HG03095 (cell line): ENCODE measurements around the gene DCLK1.

Experiments used
- ATAC-seq: cut with Tn5 transposase; IDR thresholded peaks from one replicate; pipeline ENCODE4 v1.9.1; 2021; ENCODE audit warnings: moderate library complexity; ENCODE audit not compliant: unreplicated experiment

Gene DCLK1

DNA sequence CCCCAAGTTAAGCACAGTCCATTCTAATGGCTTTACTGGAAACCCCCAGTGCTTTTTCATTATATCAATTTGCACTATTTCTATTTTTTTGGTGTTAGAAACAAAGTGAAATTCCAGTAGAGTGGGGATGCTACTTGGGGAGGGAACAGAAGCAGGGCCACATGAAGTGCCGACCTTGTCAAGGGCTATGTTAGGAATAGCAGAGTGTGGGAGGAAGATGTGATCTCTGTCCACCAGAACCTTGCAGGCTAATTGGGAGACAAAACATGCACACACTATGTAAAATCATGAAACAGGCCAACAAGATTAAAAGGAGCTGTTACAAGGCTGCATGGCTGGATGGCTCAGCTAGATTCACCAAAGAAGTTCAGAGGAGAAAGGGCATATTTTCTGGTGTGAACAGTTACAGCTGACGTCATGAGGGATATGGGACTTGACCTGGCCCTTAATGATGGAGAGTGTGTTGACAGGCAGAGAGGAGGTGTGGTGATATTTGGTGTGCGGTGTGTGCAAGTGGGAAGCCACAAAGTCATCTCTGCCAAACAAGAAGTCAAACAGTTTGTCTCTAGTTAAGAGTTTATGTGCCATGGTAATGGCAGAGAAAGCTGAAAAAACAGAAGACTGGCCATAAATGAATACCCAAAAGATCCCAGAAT, 336.3 kb downstream of the DCLK1 start:
- no peak for ATAC-seq

DNA sequence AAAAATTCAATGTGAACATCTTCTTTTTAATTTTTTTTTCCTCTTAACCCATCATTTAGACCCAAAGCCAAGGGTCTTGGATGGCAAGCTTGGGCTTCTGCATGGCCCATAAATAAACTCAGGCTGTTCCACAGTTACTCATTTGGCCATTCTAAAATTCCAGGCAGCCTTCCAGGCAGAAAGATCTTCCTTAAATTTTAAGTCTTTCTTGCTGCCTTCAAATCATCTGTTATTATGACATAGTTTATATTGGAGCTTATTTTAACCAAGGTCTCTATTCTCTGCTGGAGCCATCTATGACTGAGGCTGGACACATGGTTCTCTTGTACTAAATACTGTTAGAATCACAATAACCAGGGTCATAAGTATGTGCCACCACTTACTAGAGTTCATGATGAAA, 337.4 kb downstream of the DCLK1 start:
- no peak for ATAC-seq

DNA sequence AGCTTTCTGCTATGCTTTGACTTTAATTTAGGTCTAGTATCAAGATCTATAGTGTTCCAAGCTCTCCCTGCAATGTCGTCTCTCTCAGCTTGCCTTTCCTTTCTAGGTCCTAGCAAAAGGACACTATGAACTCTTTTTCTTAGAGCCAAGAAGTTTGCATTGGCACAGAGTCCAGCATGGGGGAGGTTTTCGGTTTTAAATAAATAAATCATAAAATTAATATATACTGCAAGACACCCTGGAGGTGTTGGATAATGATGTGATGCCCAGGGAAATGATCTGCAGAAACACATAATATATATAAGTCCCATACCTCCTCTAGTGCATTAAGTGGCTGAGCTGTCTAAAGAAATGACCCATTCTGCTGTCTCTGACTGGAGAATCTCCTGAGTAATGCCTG, 338.3 kb downstream of the DCLK1 start:
- ATAC-seq, result no peak

DNA sequence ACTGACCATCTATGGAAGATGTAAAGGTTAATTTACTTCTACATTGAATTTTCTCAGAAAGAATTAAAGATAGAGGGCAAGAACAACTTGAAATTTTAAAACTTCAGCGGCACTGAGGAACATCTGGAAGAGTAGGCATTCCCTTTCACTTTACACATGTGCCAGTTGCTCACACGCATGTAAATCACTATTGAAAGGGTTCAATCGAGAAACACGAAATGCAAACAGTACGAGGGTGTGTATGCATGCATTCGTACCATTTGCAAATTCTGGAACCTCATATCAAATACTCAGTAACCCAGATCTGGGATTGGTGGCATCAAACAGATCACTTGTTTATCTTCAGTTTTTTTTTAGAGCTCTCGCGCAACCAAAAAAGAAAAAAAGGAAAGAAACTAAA, 339.2 kb downstream of the DCLK1 start:
- no peak for ATAC-seq

DNA sequence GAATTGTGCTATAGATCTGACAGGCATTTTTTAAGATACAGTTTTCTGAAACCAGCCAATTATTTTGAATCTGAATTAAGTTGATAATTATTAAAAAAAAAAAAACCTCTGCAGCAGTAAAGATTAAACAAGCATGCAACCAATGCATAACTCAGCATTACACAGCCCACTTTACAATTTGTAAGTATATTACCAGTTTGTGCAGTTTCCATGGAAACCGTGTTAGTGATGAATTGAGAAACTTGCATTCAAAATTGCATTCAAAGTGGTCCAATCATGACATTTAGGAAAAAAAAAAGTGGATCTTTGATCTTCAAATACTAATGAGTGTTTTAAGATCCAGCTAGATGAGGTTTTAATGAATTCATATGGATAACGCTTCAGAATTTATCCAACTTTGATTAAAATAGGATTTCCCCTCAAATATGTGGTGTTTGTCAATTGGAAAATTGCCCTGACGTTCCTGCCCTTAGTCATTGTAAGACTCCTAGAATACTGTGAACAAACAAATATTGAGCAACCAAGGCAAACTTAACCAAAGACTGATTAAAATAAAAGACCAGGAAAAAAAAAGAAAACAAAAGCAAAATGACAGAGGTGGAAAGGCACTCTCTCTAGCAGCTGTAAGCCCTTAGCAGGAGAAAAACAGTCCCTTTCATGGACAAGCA, 339.9 kb downstream of the DCLK1 start:
- ATAC-seq, result no peak

DNA sequence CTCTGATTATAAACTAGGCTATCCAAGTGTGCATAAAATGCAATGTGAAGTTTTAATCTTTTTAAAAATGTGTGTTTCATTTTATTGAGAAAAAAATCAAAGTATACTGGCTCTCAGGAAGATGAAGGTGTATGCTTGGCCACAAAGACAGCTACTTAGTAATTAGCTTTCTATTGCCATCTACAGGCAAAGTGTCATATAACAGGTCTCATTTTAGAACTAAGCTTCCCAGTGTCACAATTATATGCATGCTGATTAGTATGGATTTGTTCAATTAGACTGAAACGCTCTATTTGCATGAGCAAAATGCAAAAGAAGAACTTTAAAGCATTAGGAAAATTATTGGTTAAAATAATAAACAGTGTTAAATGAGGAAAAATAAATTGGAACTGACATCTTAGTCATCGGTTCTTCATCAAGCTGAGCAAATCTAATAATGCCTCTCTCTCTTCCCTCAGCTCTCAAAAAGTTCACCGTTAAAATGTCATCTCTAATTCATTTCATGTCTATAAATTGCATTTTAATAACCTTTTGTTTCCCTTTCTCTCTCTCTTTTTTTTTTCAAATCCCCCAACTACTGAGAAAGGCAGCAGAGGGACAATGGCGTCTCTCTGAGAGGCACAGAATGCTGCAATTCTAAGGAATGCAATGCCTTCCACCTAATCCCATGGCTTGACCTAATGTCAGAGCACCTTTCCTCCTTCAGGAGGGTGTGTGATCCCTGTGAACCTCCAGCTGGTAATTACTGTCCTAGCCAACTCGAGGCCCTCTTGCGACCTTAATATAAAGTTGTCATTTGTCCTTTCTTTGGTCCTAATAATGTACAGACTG, 341.6 kb downstream of the DCLK1 start:
- ATAC-seq, result peak; percentile 65

DNA sequence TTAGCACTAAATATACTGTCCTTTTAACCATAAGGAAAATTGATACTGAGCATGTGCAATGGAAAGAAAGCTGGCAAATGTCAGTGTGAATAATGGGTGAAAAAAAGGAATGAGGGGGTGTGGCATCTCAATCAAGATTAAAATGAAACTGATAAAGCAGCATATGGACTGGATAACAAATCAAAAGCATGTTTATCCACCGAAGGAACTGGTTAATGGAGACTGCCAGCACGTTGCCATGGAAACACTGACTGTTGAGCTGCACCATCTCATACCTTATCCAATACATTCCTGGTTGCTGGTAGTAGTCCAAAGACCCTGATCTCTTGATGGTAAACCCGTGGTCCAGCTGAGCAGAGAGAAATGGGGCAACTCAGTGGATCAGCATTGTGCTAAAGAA, 343.2 kb downstream of the DCLK1 start:
- ATAC-seq, result no peak

DNA sequence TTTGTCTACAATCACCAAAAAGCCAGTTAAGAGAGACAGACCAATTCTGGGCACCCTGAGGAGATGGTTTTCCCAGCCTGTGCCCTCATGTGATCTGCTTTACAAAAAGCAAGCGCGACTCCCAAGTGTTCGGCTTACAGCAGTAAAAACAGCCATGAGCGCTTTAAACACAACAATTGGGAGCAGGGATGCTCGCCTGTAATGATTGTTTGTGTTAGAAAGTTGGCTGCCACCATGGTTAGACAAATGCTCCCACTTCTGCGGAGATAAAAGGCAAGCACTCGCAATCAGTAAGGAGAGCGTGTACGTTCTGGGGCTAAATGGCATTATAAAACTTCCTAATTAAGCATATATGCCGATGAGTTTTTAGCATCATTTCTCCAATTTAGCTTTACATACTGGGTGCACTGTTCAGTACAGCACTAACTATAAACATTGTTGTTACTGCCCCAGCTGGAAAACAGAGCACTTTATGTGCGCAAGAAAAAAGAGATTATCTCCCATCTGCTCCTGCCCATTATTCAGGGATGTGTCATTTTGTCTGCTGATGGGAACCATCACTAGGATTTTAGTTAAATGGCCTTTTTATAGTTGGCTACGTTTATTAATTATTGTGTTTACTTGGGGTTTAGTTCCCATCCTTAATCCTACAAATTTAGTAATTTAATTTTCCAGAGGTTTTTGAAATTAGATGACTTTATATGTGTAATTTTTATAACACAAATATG, 345.4 kb downstream of the DCLK1 start:
- no peak for ATAC-seq

DNA sequence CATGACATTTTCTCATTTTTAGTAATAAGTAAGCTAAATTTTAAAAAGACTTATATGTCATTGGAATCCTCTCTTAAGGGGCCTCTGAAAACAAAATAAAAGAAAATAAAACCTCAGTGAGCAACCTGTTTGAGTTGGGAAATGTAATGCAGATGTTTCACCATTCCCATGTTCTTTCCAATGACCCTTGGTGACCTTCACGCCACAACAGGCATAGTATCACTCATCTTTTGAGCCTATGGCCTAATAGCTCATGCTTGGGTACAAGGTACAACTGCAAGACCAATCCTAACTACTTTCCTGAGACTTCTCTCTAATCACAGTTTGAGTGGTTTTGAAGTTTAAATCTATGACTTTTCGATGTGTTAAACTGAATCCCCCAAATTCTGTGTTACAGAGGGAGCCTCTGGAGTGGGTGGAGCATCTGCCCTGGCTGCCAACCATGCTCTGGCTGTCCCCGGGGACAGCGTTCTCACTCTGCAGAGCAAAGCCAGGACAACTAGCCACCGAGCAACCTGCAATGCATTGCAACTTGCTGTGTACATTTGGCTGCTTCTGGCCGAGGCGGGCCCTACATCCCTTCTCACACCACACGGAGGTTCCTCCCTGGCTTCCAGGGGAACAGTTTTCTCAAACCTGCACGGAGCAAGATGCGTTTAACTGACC, 346.8 kb downstream of the DCLK1 start:
- no peak for ATAC-seq

DNA sequence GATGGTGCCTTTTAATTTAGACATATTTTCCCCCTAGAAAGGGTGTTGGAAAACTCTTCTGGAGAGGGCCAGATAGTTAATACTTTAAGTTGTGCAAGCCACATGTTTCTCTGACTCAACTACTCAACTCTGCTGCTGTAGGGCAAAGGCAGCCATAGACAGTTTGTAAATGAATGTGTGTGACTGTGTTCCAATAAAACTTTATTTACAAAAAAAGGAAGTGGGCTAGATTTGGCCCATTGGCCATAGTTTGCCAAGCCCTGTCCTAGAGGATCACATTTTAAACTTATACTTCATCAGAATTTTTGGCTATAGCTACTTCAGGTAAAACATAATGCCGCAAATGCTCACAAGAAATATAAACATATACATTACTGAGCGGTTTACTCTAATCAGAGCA, 348.4 kb downstream of the DCLK1 start:
- no peak for ATAC-seq

DNA sequence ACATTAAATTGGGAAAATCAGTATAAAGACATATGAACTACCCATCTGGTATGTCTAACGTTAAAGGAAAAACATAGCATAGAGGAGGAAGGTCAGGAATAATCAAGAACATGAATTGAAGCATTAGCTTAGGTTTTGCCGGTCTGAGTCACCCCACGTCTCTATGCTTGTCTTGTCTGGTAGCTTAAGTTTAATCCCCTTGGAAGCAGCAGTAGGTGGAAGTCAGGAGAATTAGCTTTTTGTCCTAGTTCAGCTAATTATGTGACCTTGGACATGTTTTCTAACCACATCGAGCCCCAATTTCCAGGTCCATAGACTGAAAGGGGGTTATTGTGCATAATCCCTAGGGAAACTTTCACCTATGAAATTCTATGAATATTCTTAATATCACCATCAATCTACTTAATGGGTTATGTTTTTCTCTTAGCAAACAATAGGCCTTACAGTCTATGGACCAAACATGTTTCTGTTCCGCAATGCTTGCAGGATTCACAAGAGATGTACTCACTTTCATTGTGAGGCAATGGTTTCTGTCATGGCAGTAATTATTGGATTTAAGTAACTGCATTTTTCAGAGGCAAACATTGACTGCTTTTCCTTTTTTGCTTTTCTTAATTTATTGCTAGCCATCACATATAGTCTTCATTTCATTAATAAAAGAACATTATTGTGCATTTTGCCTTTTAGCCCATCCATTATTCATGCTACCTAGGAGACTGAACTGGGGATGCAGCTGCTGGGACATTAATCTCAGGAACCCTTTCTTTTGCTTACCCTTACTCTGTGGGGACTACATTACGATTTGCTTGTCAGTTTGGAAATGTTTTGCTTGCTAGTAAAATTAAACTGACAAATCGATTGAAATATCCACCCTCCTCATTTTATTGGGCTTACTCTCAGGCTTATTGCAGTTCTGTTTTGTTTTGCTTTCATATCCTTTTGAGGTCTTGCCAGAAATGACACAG, 349.9 kb downstream of the DCLK1 start:
- no peak for ATAC-seq

DNA sequence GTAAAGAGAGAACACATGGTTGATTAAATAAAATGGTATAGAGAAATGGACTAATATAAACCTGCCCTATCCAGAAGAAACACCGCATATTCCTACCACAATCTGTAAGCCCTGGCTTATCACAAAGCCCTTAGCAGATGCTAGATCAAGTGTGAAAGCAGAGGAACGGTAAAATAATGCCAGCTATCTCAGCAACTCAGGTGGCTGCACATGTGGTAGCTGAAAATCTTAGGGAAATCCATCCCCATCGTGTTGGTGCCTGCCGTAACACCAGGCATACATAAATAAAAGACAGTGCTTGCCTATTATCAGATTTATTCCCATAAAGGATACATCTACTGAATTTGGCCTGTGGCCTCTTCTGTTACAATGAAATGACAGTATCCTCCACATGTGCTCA, 350.6 kb downstream of the DCLK1 start:
- no peak for ATAC-seq

DNA sequence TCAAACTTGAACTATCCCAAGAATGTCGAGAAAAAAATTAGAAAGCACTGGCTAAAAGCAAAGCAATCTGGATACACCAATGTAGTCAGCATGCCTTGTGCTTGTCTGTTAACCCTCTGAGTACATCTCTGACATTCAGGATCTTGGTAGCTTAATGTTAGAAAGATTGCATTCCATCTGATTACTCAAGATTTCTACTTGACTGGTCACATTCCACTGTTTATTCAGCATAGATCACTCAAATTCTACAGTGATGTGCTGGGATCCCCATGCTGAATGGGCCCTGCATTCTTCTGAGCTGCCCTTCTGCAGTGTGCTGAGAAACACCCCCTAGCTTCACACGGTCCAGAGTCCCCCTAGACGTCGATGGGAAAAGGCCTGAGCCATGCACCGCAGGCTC, 359.3 kb downstream of the DCLK1 start:
- no peak for ATAC-seq

DNA sequence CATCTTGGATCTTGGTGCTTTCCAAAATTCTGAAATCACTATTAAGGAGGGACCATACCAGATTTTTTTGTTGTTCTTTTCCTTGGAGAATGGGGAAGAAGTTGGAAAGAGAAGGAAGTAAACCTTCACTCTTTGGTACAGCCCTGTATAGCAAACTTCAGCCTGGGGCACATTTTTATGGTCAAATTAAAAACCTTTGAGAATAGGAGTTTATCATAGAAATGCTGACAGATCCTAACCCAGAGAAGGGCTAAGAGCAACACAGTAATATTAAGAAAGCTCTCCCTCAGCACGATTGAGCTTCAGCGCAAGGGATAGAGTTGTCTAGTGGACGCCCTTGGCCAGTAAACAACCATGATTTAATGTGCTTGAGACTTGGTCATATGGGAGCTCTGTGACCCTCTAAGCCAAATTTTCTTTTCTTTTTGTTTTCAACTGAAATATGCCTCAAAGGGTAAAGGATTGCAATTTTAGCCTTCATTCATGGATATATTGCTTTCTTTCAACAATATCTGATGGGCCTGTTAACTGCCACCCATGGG, 360.4 kb downstream of the DCLK1 start:
- ATAC-seq, result no peak

DNA sequence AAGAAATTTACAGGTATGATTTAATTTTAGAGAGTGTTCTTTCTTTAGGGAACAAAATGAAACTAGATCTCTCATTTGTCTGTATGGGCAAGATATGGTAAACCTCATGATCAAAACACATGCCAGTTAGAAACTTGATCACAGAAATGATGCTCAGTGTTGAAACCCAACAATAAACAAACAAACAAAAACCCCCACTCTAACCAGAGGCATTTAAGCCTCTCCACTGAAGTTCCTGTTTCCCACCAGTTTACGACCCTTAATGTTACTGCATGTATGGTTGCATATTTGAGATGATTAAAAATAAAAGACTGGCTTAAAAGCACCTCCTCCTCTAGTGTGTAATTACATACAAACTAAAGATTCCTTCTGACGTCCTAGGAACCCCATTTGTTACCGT, 361.4 kb downstream of the DCLK1 start:
- no peak for ATAC-seq

DNA sequence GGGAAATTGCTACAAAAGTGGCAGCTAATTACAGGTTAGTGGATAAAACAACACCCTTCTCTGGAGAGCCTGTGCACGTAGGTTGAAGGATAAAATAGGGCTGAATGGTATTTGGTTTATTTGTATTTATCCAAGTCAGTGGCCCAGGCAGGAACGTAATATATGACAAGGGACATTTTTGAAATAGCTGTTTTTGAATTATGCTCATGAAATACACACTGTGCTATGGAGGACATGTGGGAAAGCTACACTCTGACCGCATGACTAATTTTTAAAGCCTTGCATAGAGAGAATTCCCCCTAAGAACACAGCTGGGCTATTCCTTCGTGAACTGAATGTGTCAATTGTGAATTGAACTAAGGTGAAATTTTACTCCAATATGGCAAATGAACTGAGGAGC, 362.6 kb downstream of the DCLK1 start:
- ATAC-seq, result no peak

DNA sequence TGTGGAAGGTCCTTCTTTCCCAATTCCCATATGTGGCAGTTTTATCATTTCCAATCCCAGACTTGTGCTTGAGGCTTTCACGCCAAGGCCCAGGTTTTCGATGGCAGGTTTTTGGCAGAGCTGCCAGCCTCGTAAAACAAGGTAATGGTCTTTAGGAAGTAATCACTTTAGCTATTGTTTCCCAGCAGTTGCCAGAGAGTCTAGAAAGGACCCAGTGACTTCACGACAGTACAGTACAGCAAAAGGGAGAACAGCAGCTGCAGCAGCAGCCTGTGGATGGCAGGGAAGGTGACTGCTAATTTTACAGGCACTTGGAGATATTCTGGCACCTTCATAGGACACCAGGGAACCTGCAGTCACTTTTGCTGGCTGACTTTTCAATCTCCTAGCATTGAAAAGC, 363.1 kb downstream of the DCLK1 start:
- ATAC-seq, result no peak

DNA sequence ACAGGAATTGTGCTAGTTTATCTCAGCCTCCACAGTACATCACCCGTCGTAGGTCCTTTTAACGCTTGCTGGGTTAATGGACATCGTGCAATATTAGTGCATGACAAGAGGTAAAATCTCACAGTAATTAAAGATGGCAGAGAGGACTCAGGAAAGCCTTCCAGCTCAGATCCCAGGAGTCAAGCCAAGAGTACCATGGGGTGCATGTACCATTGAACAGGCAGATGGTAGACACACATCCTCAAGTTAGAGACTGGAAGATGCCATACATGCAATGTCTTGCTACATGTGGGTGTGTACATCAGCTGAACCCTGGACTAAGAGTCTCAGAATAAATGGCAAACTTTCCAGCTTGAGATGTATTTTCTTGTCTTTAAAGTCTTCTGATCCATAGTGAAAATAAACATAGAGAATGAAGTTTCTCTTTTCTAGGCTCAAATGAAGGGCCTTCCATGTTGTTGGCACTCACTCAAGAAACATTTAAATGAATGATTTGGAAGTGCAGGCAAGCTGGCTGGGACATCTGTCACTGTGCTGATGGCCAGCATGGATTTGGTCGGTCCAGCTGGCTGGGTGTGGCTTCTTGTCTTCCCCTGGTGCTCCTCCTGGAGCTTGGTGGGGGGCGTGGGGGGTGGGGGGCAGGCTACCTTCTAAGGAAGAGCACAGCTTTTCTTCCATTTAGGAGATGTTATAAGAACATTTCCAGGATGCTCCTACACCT, 363.8 kb downstream of the DCLK1 start:
- no peak for ATAC-seq

DNA sequence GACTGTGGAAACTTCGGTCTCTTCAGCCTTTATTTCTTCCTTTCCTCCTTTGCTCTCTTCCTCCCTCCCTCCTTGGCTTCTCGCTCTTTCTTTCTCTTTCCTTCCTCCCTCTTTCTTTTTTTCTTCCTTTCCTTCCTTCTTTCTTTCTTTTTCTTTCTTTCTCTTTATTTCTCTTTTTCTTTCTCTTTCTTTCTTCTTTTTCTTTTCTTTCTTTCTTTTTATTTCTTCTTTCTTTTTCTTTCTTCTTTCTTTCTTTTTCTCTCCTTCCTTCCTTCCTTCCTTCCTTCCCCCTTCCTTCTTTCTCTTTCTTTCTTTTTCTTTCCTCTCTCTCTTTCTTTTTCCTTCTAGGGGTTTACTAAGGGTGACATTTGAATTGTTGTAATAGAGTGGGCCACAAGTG, 364.5 kb downstream of the DCLK1 start:
- ATAC-seq, result no peak
